Medulla oblongata (tissue), 1 donor: ENCODE data around the gene PARL.

ENCODE experiments used
- DNase-seq: peaks from one replicate; pipeline ENCODE4 v3.0.0-alpha.2; 2015; ENCODE audit errors: extremely low spot score

Gene PARL

DNA sequence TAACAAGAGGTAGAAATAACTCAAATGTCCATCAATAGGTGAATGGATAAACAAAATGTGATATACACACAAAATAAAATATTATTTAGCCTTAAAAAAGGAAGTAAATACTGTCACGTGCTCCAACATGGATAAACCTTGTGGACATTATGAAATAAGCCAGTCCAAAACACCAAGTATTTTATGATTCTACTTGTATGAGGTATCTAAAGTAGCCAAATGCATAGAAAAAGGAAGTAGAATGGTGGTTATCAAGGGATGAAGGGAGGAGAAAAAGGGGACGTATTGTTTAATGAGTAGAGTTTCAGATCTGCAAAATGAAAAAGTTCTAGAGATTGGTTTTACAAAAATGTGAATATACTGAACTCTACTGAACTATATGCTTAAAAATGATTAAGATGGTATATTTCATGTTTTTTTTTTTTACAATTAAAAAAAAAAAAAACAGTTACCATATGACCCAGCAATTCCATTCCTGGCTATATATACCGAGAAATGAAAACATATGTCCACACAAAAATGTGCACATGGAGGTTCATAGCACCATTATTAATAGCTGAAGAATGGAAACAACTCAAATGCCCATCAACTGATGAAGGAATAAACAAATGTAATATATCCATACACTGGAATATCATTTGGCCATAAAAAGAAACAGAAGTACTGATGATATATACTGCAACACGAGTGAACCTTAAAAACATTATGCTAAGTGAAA, 30.2 kb downstream of the PARL start:
- DNase-seq, result no peak

- no peak for DNase-seq
Observed at GRCh38 chr3:183845608-183846288, 38.9 kb downstream of the PARL start.

DNA sequence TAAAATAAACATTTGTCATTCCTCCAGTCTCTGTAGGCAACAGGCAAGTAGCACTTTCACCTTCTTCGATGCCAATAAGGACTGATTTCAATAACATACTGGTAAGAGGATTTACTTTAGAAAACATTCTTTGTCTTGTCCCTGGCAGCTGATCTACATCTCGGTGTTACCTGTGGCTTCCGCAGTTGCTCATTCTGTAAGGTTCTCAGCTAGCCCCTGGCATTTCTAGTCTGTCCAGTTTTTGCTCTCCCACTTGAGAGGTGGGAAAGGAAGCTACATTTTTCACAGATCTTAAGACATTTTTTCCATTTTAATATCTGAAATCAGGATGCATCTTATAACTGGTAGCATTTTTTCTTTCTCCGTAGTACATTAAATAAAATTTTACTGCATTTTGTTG, 39.6 kb downstream of the PARL start:
- DNase-seq, result no peak

GRCh38 chr3:183844606-183845005, 40.1 kb downstream of the PARL start:
- DNase-seq, result no peak

- no peak for DNase-seq
Observed at GRCh38 chr3:183839751-183840150, 44.9 kb downstream of the PARL start.

GRCh38 chr3:183837894-183838293, 46.8 kb downstream of the PARL start:
- DNase-seq, result no peak

- DNase-seq, result no peak
Observed at GRCh38 chr3:183837390-183837789, 47.3 kb downstream of the PARL start.

DNA sequence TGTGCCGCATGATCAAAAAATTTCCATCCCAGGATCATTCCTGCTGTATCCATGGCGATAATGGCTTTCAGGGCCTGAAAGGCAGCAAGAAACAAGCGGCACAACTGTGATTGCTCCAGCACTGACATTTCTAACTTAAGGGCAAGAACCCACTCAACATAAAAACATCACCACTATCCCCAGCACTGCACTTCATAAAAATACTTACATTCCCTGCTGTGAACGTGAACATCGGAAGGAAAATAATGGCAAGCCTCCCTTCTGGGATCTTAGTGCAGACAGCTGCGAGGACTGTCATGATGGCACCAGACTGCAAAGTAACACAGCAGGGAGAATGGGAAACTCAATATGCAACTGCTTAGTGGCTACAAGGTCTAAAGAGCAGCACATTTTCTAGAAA, 51.2 kb downstream of the PARL start:
- no peak for DNase-seq

GRCh38 chr3:183830187-183830586, 54.5 kb downstream of the PARL start:
- no peak for DNase-seq

GRCh38 chr3:183829466-183829865, 55.2 kb downstream of the PARL start:
- no peak for DNase-seq

- no peak for DNase-seq
Observed at GRCh38 chr3:183828538-183828870, 56.2 kb downstream of the PARL start.

DNA sequence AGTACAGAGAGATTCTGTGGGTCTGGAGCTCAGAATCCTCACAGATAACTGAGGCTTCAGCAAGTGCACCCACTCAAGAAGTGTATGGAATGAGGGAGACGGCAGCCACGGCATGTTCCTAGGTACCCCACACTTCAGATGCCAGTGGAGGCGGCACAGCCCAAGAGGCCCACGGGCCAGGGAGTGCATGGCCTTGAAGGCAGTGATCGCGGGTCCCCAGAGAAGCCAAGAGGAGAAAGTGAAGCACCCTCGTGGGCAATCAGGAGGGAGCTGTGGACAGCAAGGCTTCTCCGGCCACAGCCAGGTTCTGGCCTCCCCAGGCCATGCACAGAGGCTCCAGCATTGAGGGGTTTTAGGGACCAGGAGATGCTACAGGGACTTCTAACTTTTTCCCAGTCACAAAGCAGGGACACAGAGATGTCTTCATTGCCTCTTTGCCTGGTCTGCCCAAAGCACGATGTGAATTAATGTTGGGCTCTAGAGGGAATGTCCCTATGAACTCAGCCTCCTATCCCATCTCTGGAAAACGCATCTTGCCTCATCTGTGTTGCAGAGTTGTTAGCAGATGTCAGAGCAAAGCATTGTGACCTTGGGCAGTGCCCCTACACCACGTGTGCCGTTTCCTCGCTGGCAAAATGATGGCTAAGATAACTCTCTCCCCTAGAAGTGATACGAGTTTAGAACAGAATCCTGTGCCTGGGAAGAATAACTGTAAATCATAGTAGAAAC, 56.7 kb downstream of the PARL start:
- DNase-seq, result no peak

GRCh38 chr3:183826448-183827250, 58.0 kb downstream of the PARL start:
- no peak for DNase-seq

- peak; percentile 78 for DNase-seq
Observed at GRCh38 chr3:183825456-183826161, 59.1 kb downstream of the PARL start, which contains the start of gene MAP6D1. MAP6D1 (minus strand) TSS chr3:183825577; CDS start chr3:183825547, 30 bp downstream.

GRCh38 chr3:183824761-183825455, 59.8 kb downstream of the PARL start:
- DNase-seq, result no peak

- DNase-seq, result peak; percentile 52
Observed at GRCh38 chr3:183823963-183824362, 60.7 kb downstream of the PARL start.

DNA sequence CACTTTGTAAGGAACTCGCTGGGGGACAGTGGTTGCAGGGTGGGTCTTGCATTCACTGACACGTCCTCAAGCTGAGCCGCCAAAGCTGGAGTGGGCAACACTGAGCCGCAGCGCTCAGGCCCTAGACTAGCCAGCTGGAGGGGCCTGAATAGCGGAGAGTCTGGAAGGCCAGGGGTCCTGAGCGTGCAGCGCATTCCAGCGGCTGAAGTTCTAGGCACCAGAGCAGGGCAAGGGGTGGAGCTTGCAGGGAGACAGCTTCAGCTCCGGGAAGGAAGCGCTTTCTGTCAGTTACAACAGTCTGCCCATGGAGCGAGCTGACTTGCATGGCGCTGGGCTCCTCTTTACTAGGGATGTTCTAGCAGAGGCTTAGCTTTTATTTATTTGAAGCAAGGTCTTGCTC, 62.0 kb downstream of the PARL start:
- DNase-seq, result peak; percentile 68

DNA sequence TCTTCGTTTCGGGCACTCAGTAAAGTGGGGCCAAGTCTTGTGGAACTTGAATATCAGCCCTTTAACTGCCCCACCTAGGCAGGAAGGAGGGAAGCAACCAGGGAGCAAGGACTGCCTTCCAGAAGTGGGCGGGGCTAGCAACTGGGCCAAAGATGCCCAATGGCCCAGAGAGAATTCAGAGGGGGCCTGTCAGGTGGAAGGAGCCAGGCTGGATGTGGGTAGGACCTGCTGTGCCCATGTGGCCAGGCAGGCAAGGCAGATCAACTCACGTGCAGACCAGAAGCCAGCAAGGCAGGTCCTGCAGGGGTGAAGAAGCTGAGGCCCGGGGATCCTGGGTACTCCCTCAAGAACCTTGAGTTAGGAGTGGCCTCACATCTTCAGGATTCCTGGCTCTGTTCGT, 64.8 kb downstream of the PARL start:
- no peak for DNase-seq

- DNase-seq, result peak; percentile 95
Observed at GRCh38 chr3:183818706-183819624, 65.7 kb downstream of the PARL start.
